ENCODE measurements around the gene NSMCE4A.
"Not testable (repeated sequence)": the region's sequence is repeated elsewhere in the genome, so short reads cannot be mapped to it uniquely, and the experiment has no call there.

NSMCE4A gene

DNA sequence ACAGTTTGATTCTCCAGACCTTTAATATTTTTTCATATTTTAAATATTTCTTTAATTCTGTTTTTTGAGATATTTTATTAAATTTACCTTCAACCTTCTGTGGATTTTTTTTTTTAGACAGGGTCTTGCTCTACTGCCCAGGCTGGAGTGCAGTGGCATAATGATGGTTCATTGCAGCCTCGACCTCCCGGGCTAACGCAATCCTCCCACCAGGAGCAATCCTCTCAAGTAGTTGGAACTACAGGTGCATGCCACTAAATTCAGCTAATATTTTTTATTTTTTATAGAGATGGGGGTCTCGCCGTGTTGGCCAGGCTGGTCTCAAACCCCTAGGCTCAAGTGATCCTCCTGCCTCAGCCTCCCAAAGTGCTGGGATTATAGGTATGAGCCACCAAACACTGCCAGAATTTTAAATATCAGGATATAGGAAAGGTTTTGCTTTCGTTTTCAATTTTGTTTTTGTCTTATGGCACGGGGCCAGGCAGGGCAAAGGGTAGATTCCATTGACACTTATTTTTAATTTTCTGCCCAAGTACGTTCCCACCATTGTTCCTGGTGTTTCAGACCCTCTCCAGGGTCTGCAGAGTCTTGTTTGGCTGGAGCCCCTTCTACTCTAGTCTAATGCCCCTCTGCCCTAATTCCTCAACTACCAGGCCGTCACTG lies 15.1 kb upstream of the NSMCE4A start:
- DNase-seq = no peak

DNA sequence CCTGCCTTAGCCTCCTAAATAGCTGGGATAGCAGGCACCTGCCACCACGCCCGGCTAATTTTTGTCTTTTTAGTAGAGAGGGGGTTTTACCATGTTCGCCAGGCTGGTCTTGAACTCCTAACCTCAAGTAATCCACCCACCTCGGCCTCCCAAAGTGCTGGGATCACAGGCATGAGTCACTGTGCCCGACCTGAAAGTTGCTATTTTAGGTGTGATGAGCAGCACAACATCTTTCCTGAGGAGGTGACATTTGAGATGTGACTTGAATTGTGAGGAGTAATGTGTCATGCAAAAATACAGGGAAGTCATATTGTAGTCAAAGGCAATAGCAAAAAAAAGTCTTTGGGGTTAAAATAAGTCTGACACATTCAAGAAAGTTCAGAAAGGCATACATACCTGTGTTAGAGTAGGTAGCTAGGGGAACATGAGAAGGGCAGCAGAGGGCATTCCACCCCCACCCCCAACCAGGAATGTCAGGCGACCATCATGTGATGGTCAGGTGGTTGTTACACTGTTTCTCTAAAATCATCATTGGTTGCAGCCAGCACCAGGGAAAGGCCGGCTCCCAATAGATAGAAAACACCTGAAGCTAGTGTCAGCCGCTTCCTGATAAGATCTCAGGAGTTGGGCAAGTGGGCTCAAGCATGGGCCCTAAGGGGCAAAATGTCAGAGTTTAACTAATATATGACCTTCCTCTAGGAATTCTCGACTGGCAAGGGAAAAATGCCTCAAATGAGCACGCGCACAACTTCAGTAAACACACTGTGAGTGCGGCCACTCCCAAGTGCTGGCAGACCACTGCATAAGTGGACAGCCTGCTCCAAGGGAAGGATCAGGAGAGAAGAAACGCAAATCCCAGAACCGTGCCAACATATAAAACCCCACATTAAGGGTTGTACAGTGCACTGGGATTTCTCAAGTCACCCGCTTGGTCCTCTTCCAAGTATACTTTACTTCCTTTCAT lies 13.6 kb upstream of the NSMCE4A start, which contains the start of gene TACC2:
TACC2 (plus strand) TSS at position 803 of the 964 bp plus-strand sequence. CDS start 32,819 bp downstream, outside the sequence.
- no peak for DNase-seq

DNA sequence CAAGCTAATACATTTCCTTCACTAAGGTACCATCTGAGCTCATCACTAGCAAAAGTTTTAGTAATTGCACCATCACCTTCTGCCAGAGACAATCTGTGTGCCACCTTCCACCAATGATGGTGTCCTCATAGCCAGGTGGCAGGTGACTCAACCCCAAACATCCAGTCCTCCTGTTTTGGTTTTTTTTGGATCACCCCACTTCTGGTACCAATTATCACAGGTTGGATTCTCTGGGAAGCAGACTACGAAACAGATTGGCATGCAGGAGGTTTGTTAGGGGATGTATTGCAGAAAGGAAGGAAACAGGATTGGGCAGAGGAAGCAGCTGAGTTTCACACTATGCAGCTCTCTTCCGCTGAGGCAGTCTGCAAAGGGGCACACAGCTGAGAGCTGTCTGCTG lies 9.4 kb upstream of the NSMCE4A start:
- no peak for DNase-seq

DNA sequence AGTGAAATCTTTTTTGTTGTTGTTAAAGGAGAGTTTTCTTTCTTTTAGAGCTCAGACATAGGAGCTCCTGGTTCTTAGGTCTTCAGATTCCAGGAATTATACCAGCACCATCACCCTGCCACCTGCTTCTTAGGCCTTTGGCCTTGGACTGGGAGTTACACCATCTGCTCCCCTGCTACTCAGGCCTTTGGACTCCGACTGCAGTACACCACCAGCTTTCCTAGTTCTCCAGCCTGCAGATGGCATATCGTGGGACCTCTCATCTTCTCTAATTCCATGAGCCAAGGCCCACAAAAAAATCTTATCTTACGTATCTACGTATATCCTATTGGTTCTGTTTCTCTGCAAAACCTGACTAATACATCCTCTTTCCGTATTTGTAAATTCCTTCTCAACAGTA lies 8.8 kb upstream of the NSMCE4A start:
- DNase-seq = no peak

DNA sequence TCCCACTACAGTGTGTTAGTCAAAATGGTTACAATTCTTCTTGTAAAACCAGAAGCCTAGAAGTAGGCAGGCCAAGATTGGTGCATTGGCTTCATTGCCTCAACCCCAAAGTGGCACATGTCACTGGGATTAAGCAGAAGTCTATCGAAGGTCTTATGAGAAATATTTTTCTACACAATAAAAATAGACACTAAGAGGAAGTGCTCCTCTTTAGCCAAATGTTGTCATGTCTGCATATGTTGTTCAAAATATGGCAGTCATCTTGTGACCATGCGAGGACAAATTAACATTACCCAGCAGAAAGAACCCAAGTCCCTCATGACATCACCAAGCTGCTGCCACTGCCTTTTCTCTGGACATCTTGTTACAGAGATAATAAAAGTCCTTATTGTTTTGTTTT lies 6.3 kb upstream of the NSMCE4A start:
- no peak for DNase-seq

DNA sequence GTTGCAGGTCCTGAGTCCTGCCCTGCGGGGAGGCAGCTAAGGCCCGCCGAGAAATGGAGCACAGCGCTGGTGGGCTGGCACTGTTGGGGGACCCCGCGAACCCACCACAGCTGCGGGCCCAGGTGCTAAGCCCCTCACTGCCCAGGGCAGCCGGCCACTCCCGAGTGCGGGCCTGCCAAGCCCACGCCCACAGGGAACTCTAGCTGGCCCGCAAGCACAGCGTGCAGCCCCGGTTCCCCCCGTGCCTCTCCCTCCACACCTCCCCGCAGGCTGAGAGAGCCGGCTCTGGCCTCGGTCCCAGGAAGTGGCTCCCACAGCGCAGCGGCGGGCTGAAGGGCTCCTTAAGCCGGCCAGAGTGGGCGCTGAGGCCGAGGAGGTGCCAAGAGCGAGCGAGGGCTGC lies 3.5 kb upstream of the NSMCE4A start:
- DNase-seq = no peak

DNA sequence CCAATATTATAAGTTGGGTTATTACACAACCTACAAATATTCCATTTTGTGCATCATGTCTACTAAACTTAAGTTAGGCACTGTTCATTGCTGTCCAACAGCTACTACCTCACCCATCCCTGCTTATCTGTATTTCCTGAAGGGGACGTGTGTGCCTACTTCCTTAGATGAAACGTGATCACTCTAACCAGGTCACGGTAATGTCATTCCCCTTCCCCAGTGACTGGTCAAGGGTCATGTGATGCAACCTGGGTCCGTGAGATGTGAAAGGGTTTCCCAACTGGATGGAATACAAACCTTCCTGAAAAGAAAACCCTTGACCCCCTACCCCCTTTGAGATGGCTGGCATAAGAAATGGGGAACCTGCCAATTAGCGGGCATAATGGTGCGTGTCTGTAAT lies 1.6 kb upstream of the NSMCE4A start:
- DNase-seq = no peak

DNA sequence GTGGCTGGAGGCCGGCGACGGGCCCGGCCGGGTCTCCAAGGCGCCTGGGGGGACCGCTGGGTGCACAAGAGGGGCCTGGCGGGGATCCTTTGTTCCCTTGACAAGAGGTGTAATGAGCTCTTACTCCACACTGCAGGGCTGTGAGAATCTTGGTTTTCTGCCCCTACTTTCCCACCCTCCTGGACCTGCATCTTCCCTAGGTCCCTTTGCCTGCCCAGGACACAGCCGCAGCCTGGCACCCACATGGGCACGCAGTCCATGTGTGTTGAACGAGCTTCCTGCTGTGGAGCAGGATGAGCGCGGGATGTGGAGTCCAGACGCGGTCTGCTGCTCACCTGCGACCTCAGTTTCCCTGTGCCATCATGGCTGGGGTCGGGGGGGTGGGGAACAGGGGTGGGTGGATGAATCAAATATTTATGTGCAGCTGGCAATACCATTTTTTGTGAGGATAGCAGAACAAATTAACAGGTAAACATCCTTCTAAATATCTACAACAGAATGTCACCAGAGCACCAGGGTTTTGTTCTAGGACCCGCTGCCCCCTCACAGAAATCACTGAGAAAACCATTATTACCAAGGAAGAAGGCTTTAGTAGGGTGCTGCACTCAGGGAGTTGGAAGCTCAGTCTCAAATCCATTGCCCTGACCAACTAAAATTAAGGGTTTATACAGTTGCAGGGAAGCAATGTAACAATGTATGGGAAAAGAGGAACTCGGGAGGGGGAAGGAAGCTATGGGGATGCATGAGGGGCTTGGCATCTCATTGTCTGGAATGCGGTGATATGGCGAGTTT lies 474 bp upstream of the NSMCE4A start:
- DNase-seq = no peak

DNA sequence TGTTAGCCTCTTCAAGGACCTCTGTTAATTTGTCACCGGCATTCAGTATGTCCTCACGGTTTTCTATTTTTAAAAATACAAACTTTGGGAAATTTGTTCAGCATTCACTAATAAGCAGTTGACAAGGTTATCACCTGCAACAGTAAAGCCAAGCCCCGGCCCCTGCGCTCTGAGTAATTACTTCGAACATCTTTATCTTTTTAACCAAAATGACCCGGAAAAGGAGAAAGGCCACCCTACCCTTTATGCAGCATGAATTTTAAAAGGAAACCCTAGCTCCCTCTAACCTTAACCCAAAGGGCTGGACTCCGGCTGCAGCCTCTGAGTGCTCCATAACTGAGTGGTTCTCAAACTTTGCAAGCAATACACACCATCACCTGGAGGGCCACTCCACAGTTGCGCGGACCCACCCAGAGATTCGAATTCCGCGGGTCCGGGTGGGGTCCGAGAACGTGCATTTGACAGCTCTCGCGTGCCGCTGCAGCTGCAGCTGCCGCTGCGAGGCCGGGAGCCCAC lies 940 bp downstream of the NSMCE4A start:
- DNase-seq = no peak

DNA sequence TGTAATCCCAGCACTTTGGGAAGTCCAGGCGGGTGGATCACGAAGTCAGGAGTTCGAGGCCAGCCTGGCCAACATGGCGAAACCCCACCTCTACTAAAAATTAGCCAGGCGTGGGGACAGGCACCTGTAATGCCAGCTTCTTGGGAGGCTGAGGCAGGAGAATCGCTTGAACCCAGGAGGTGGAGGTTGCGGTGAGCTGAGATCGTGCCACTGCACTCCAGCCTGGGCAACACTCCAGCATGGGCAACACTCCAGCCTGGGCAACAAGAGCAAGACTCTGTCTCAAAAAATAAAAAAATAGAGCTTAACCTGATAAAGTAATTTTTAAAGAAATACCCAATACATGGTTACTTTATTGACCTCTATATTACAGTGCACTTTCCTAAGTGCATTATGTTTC lies 5.9 kb downstream of the NSMCE4A start:
- not testable (repeated sequence) for DNase-seq

DNA sequence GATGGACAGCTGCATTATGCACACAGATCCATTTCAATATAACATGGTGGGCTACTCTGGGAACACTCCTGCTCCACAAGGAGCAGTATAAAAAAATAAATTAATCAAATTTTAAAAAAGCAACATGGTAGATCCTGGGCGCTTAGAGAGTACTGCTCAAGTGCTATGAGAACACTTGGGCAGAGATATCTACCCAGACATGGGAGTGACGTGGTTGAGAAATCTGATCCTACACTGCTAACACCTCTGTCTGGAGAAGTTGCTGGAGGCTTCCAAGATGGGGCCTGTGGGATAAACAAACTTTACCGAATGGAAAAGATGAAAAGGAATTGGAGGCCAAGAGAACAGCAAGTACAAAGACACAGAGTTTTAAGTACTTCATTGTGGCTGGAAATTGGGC lies 9.0 kb downstream of the NSMCE4A start:
- no peak for DNase-seq

DNA sequence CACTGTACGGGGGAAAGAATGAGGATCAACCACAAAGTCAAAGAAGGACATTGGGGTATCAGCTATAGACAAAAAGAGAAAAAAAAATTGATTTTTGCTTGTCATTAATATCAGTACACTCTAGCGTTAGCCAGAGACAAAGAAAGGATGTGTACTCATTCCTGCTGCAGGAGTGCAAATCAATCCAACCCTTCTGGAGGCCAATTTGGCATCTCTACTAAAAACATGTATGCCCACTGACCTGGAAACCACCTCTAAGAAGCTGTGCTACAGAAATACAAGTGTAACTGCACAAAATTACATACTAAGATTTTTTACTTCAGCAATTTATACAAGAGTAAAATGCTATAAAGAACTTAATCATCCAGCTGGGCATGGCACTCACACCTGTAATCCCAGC lies 13.6 kb downstream of the NSMCE4A start:
- DNase-seq = no peak

DNA sequence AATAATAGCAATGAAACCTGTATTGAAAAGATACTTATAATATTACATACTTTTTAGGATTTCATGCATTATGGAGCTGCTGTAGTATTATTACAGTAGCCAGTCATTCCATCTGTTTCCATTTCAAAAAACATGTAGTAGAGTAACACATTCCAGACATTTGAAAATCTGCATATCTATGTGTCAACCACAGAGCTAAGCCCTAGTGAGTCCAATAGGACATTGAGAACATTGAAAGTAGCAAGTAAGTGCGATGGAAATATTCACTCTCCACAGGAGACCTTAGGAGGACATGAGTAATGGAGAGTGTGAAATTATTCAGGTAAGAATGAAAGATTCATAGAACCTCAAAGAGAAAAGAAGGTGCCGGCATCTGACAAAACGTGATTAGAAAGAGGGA lies 15.3 kb downstream of the NSMCE4A start:
- DNase-seq = no peak

DNA sequence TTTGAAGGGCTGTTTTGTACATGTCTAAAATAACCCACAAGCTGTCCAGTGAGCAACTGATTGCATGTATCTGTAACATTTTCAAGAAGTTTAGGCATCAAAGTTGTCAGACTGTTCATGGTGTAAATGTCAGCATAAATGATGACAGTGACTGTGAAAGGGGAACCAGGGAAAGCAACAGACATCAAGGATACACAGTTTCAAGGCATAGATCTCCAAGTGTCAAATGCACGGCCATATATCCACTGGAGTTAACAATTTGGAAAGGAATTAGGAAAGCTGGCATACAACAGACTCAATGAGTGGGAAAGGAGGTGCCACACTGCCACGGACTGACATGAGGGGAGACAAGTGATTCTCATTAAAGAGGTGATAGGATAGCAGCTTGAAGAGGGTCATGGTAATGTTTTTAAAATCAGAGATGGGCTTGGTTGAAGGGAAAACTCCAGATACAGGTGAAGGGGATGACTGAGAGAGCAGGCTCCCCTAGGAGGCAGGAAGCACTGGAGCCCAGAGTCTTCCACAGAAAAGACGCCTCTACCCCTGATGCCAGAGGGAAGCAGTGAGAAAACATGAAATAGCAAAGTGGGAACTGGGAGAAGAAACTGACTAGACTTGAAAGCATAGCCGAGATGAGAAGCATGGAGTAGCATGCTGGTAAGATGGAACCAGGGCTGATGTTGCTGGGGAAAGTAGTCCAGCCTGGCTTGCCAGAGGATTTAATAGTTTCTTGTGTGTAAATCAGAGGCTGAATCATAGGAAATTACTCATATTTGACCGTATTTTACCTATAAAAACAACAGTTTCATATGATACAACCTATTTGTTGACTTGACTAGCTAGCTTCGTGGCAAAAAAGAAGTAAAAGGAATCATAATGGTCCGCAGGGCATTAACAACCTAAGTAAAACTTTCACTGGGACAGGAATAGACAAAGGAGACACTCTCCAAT lies 18.6 kb downstream of the NSMCE4A start:
- no peak for DNase-seq

DNA sequence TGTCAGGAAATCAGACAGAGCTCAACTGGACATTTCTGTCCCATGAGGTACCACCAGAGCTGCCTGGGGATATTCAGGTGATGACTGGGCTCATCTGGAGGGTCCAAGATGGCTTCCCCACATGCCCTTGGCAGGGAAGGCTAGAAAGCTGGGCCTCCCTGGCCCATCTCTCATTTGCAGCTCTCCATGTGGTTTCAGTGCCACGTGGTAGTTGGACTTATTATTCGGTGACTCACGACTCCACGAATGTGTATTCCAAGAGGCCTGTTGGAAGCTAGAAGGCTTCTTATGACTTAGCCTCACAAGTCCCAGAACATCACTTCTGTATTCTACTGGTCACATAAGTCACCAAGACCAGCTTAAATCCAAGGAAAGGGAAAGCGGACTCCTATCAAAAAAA lies 22.8 kb downstream of the NSMCE4A start:
- DNase-seq = no peak

DNA sequence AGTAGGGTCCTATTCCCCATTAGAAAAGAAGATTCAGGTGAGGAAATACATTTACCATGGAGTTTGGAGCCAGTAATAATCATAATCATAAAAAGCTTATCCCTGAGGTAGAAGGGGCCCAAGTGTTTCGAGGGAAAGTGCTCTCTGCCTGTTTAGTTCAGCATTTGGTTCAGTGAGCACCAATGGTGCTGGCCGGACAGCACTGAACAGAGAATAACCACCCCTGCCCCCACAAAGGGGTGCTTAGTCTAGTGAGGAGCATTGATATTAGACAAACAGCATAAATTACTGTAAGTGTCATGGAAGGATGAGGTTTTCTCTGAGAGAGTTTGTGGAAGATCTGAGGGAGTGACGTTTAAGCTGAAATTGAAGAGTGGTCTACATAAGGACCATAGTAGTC lies 25.6 kb downstream of the NSMCE4A start:
- DNase-seq = no peak

DNA sequence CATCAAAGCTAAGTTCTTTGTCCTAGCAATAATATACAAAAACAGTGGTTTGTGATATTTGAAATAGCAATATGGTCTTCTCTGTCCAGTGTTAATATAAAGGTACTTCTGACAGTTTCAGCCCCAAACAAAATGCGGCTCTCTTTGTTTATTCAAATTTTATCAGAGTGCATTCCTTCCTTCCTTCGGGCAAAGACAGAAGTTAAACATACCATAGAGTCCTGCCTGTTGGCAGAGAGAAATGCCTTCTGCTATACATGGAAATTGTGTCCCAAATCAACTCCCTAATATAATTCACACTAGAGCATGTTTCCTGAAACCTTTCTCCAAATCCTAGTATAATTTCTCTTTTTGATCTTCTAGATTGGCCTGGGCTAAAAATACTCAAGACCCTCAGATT lies 26.0 kb downstream of the NSMCE4A start:
- no peak for DNase-seq

DNA sequence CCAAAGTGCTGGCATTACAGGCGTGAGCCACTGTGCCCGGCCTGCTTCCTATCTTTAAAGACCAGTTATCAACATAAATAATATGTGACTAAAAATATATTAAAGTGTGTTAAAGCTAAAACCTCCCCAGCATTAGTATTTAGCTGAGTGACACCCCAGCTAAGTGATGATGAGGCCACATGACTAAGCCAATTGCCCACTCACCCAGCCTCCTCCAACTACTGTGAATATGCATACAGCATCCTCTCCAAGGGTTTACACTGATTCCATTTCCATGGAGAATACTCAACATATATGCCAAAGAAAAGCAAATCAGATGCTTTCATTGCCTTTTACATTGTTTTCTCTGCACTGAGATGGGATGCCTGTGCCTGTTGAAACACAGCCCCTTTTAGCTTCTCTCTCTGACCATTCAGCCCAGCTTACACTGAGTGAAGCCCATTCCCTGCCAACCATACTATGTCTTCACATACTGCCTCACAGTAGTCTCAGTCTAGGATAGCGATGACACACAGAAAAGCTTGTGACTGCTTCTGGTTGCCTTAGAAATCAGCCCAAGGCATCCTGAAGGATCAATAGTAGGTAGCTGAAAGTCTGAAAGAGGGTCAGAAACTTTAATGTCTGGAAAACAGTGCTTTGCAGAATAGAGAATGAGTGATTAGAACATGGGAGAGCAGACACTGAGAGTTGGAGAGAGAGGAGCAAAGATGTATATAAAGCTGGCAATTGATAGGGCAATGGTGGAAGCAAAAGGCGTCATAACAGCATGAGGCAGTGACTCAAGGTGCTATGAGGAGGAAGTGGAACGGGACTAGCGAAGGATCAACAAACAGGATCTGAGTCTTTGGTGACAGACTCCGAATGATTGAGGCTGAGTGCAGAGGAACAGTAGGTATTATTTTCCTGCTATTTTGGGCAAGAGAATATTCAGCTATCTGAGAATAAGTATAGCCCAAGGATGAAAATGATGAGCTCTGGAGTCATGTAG lies 27.4 kb downstream of the NSMCE4A start:
- DNase-seq = no peak

DNA sequence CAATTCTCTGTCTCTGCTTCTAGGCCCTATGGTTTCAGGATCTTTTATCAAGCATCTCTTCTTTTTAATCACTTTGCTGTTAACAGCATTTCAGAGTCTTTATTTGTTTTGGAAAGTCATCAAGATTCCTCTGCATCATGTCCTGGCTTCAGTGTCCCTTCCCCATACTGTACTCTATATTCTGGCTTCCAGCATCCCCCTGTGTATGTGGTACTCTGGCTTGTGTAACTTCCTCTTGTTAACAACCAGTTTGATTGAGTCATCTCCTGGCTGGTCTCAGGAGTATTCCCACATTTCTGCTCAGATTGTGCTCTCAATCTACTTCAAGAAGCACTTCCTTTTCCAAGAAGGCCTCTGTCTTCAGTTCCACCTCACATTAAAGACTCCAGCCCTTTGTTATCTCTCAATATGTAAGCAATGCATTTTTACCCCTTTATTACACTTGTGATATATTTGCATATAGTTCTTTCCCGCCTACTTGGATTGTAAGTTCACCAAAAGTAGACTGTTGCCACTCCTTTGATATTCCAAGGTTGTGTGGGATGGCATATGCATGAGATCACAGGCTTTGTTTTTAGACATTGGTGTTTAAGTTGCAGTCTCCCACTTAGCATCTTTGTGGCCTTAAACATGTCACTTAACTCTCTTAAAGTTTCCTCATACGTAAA lies 32.1 kb downstream of the NSMCE4A start:
- no peak for DNase-seq

DNA sequence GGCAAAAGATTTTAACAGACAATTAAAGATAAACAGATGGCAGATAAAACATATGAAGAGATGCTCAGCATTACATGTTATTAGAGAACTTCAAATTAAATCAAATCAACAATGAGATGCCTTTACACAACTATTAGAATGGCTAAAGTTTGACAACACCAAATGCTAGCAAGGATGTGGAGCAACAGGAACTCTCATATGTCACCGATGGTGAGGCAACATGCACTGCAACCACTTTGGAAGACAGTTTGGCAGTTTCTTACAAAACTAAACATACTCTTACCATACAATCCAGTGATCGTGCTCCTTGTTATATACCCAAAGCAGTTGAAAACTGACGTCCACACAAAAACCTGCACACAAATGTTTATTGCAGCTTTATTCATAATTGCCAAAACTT lies 33.5 kb downstream of the NSMCE4A start:
- DNase-seq = no peak
